Suprapubic skin (tissue), 4 donors: ENCODE data around the gene AGBL1. TPM values are rescaled to one million over a fixed set of nuclear protein-coding genes. Genes with fewer than 3 reads are reported as not detected.

Experiments
- DNase-seq, 2 donors: peaks; one replicate each; pipeline ENCODE4 v3.0.0-alpha.2; 2019; ENCODE audit warnings: low spot score in 2 of 2
- H3K27ac ChIP-seq: fragments of 200-600 bp; sonication (generic); one replicate; pipeline ENCODE4 v1.5.1; 2019
- H3K27me3 ChIP-seq: fragments of 200-600 bp; sonication (generic); one replicate; pipeline ENCODE4 v1.5.1; 2019
- H3K36me3 ChIP-seq: fragments of 200-600 bp; sonication (generic); one replicate; pipeline ENCODE4 v1.5.1; 2019
- H3K4me1 ChIP-seq: fragments of 200-600 bp; sonication (generic); one replicate; pipeline ENCODE4 v1.5.1; 2019
- H3K4me3 ChIP-seq: fragments of 200-600 bp; sonication (generic); one replicate; pipeline ENCODE4 v1.5.1; 2019; ENCODE audit warnings: mild to moderate bottlenecking
- H3K9me3 ChIP-seq: fragments of 200-600 bp; sonication (generic); one replicate; pipeline ENCODE4 v1.5.1; 2019
- EP300 ChIP-seq: sonication (generic); formaldehyde crosslinking; IDR thresholded peaks from one replicate; pipeline ENCODE4 v1.6.1; 2017; ENCODE audit warnings: antibody characterized with exemption
- POLR2A ChIP-seq, 2 donors: fragments of 450-650 bp; IDR thresholded peaks; one replicate each; pipeline ENCODE4 v1.6.1; 2017; ENCODE audit warnings: antibody characterized with exemption in 2 of 2, mild to moderate bottlenecking in 2 of 2, moderate library complexity in 2 of 2
- POLR2AphosphoS5 ChIP-seq, 3 donors: sonication (generic); formaldehyde crosslinking; IDR thresholded peaks; one replicate each; pipeline ENCODE4 v1.6.1; 2017; ENCODE audit warnings: antibody characterized with exemption in 3 of 3
- WGBS: methylation state at CpG from one replicate; pipeline ENCODE4 v1.1.5; 2018; 5-methylcytosine and 5-hydroxymethylcytosine counted together
- total RNA-seq, 4 donors: library from RNA; depleted of rRNA; stranded (reverse); fragments of >200 nt; gene quantifications; one replicate each; pipeline ENCODE4 v1.1.0, GENCODE V29; 2016
- TF ChIP-seq, protein P1 (sequence below), 2 donors: fragments of 200-600 bp in 1 of 2; fragments of 450-650 bp in 1 of 2; sonication (generic) in 1 of 2; IDR thresholded peaks; one replicate each; pipeline ENCODE4 v1.5.1; 2016 to 2019; ENCODE audit warnings: antibody characterized with exemption in 2 of 2, mild to moderate bottlenecking in 1 of 2, moderate library complexity in 1 of 2

The AGBL1 gene
- total RNA-seq, 4 donors from 2014 or later, result 0.23 to 0.56 TPM; not detected in 2

GRCh38 chr15:86572368-86572841, 492.7 kb downstream of the AGBL1 start:
- no peaks in the 10 kb centered on the region for H3K36me3 ChIP-seq
- H3K27ac ChIP-seq, result no peak overlapping the region
- no peaks in the 10 kb centered on the region for H3K9me3 ChIP-seq
- 89% methylated on average over 11 of the region's 21 CpGs for WGBS
- TF ChIP-seq, protein P1, sequence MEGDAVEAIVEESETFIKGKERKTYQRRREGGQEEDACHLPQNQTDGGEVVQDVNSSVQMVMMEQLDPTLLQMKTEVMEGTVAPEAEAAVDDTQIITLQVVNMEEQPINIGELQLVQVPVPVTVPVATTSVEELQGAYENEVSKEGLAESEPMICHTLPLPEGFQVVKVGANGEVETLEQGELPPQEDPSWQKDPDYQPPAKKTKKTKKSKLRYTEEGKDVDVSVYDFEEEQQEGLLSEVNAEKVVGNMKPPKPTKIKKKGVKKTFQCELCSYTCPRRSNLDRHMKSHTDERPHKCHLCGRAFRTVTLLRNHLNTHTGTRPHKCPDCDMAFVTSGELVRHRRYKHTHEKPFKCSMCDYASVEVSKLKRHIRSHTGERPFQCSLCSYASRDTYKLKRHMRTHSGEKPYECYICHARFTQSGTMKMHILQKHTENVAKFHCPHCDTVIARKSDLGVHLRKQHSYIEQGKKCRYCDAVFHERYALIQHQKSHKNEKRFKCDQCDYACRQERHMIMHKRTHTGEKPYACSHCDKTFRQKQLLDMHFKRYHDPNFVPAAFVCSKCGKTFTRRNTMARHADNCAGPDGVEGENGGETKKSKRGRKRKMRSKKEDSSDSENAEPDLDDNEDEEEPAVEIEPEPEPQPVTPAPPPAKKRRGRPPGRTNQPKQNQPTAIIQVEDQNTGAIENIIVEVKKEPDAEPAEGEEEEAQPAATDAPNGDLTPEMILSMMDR (IDR thresholded peaks at IDR 0.05), result no peak
- no peak for TF ChIP-seq POLR2AphosphoS5 (IDR thresholded peaks at IDR 0.05)
- no peak for TF ChIP-seq POLR2A (IDR thresholded peaks at IDR 0.05)
- no peak for TF ChIP-seq EP300
- H3K4me1 ChIP-seq, result no peaks in the 10 kb centered on the region
- no peak overlapping the region for H3K4me3 ChIP-seq
- peaks cover 11% of the 10 kb centered on the region for H3K27me3 ChIP-seq
- DNase-seq, result no peak

GRCh38 chr15:86573476-86573875, 493.8 kb downstream of the AGBL1 start:
- Histone ChIP-seq H3K4me3 (no peak overlapping the region), H3K9me3 (no peaks in the 10 kb centered on the region), H3K27me3 (peaks cover 11% of the 10 kb centered on the region), H3K4me1 (no peaks in the 10 kb centered on the region), H3K27ac (no peak overlapping the region), H3K36me3 (no peaks in the 10 kb centered on the region)
- 48% methylated on average over 3 of the region's 3 CpGs for WGBS
- TF ChIP-seq, protein P1 (IDR thresholded peaks at IDR 0.05), result no peak
- no peak for TF ChIP-seq POLR2A (IDR thresholded peaks at IDR 0.05)
- no peak for TF ChIP-seq POLR2AphosphoS5 (IDR thresholded peaks at IDR 0.05)
- TF ChIP-seq EP300, result no peak
- no peak for DNase-seq

GRCh38 chr15:86588413-86588812, 508.7 kb downstream of the AGBL1 start:
- no peak overlapping the region for H3K27ac ChIP-seq
- no peaks in the 10 kb centered on the region for H3K36me3 ChIP-seq
- peaks cover 4% of the 10 kb centered on the region for H3K4me1 ChIP-seq
- TF ChIP-seq EP300 (no peak), POLR2A (IDR thresholded peaks at IDR 0.05) (no peak), POLR2AphosphoS5 (IDR thresholded peaks at IDR 0.05) (no peak)
- TF ChIP-seq, protein P1 (IDR thresholded peaks at IDR 0.05), result no peak
- DNase-seq, result no peak
- WGBS, result 39% methylated on average over 2 of the region's 2 CpGs
- no peak overlapping the region for H3K4me3 ChIP-seq
- no peaks in the 10 kb centered on the region for H3K27me3 ChIP-seq
- no peaks in the 10 kb centered on the region for H3K9me3 ChIP-seq

DNA sequence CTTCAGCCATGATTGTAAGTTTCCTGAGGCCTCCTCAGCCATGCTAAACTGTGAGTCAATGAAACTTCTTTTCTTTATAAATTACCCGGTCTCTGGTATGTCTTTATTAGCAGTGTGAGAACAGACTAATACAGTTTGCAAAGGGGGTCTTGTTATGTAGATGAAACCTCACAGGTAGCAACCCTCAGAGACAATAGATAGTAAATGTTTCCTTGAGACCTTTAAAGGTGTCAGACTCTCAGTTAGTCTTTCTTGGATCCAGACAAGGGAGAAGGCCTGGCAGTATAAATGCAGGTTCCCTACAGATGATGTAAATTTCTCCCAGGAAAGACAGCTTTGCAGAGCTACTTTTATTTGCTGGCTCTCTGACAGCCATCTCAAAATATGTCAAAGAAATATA, 510.8 kb downstream of the AGBL1 start:
- no peak for DNase-seq
- WGBS, result 83% methylated on average over 1 of the region's 1 CpG
- TF ChIP-seq EP300, result no peak
- TF ChIP-seq POLR2AphosphoS5 (IDR thresholded peaks at IDR 0.05), result no peak
- no peak for TF ChIP-seq POLR2A (IDR thresholded peaks at IDR 0.05)
- TF ChIP-seq, protein P1 (IDR thresholded peaks at IDR 0.05), result no peak
- H3K27me3 ChIP-seq, result no peaks in the 10 kb centered on the region
- no peaks in the 10 kb centered on the region for H3K9me3 ChIP-seq
- H3K4me3 ChIP-seq, result no peak overlapping the region
- no peak overlapping the region for H3K27ac ChIP-seq
- H3K4me1 ChIP-seq, result peaks cover 4% of the 10 kb centered on the region
- H3K36me3 ChIP-seq, result no peaks in the 10 kb centered on the region

DNA sequence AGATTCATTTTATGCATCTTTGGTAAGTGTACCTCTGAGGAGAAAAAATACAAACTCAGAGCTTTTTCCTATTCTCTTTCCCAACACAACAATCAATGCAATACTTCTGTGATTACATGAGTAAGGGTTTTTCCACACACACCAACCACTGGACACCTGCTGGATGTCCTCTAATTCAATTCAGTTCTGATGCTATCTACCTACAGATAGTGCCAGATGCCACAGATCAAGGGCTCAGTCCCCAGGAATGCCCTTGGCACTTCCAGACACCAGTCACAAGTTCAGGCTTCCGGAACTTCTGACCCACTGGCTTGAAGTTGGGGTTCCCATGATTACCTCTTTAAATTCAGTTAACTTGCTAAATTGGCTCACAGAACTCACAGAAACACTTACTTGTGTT, 511.5 kb downstream of the AGBL1 start:
- peaks cover 4% of the 10 kb centered on the region for H3K4me1 ChIP-seq
- no peak for TF ChIP-seq EP300
- no peak for TF ChIP-seq POLR2A (IDR thresholded peaks at IDR 0.05)
- TF ChIP-seq, protein P1 (IDR thresholded peaks at IDR 0.05), result no peak
- no peak for TF ChIP-seq POLR2AphosphoS5 (IDR thresholded peaks at IDR 0.05)
- H3K9me3 ChIP-seq, result no peaks in the 10 kb centered on the region
- no peaks in the 10 kb centered on the region for H3K36me3 ChIP-seq
- no peak overlapping the region for H3K27ac ChIP-seq
- H3K4me3 ChIP-seq, result no peak overlapping the region
- no peaks in the 10 kb centered on the region for H3K27me3 ChIP-seq
- 93% methylated on average over 1 of the region's 1 CpG for WGBS
- no peak for DNase-seq
